SK-N-MC (cell line): Measurements from ENCODE around the gene ATL1.

ENCODE experiments used
- DNase-seq: peaks from one replicate; pipeline ENCODE4 v3.0.0-alpha.2; 2011; ENCODE audit warnings: low read depth, low spot score
- H3K27ac ChIP-seq: fragments of 200-600 bp; sonication (generic); 2 replicates; pipeline ENCODE4 v1.5.1; 2016; ENCODE audit warnings: mixed run types
- H3K36me3 ChIP-seq: fragments of 200-600 bp; sonication (generic); 2 replicates; pipeline ENCODE4 v1.6.1; 2017; ENCODE audit warnings: antibody characterized with exemption, low read length, mixed read lengths; ENCODE audit not compliant: insufficient read depth
- H3K4me3 ChIP-seq: fragments of 200-600 bp; sonication (generic); 2 replicates; pipeline ENCODE4 v1.5.1; 2016
- H3K9ac ChIP-seq: fragments of 200-600 bp; sonication (generic); 2 replicates; pipeline ENCODE4 v1.8.0; 2017; ENCODE audit warnings: mixed run types, mixed read lengths; ENCODE audit not compliant: insufficient read length
- H3K9me3 ChIP-seq: fragments of 200-600 bp; sonication (generic); 2 replicates; pipeline ENCODE4 v1.6.1; 2017; ENCODE audit warnings: low read depth, mild to moderate bottlenecking, antibody characterized with exemption, low read length, moderate library complexity, mixed read lengths
- EZH2 ChIP-seq: fragments of 200-600 bp; sonication (generic); IDR thresholded peaks from one replicate; pipeline ENCODE4 v1.6.1; 2017; ENCODE audit warnings: antibody characterized with exemption
- FOXP2 ChIP-seq: optimal IDR thresholded peaks from 2 replicates; pipeline ENCODE3; 2011; ENCODE audit warnings: mild to moderate bottlenecking, moderate library complexity; ENCODE audit not compliant: insufficient read depth; ENCODE audit errors: extremely low read length, control extremely low read depth
- POLR2AphosphoS5 ChIP-seq: IDR thresholded peaks from 2 replicates; pipeline ENCODE4 v1.6.1; 2012; ENCODE audit warnings: mild to moderate bottlenecking, low read depth, low read length, borderline replicate concordance

ATL1 gene

GRCh38 chr14:50676814-50677516 lies 117.0 kb downstream of the ATL1 start:
- Histone ChIP-seq H3K9me3 (no peaks in the 10 kb centered on the region), H3K4me3 (no peak overlapping the region), H3K36me3 (no peaks in the 10 kb centered on the region), H3K9ac (no peak overlapping the region), H3K27ac (no peak overlapping the region)
- DNase-seq = no peak
- no peak for TF ChIP-seq EZH2
- no peak for TF ChIP-seq FOXP2
- TF ChIP-seq POLR2AphosphoS5 = no peak

DNA sequence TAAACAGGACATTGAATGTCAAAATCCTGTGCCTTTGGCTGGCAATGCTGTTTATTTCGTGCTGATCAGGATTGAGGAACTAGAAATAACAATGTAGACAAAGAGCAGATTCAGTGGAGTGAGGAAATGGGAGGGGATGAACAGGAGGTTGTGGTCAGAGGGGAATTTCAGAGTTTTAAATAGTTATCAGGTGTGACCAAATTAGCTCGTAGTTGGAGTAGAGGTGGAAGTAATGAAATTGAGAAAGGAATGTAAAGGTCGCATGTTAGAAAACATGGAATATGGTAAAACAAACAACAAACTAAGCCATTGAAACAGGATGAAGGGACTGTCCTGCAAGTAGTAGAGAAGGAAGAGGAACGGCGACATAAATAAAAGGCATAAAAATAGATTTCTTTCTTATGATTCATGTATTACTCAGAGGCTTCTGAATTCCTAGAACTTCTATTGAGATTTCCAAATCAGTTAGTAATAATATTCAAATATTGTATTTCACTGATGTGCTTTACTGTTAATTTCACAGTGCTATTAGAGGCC lies 117.7 kb downstream of the ATL1 start:
- H3K9ac ChIP-seq = no peak overlapping the region
- H3K36me3 ChIP-seq = no peaks in the 10 kb centered on the region
- H3K4me3 ChIP-seq = no peak overlapping the region
- no peaks in the 10 kb centered on the region for H3K9me3 ChIP-seq
- no peak for DNase-seq
- TF ChIP-seq POLR2AphosphoS5 = no peak
- no peak for TF ChIP-seq EZH2
- no peak for TF ChIP-seq FOXP2
- no peak overlapping the region for H3K27ac ChIP-seq

DNA sequence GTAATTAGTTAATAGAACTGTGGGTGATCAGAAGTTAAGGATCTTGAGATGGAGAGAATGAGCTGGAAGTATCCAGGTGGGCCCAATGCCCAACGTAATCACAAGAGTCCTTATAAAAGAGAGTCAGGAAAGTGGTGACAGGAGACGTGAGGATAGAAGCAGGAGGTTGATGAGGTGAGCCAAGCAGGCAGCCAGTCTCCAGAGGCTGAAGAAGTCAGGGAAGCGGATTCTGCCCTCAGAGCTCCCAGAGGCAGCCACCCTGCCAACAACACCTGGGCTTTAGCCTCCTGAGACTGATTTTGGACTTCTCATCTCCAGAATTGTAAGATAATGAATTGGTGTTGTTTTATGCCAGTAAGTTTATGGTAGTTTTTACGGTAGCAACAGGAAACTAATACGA lies 118.2 kb downstream of the ATL1 start:
- TF ChIP-seq EZH2 = no peak
- TF ChIP-seq POLR2AphosphoS5 = no peak
- no peak for TF ChIP-seq FOXP2
- Histone ChIP-seq H3K9me3 (no peaks in the 10 kb centered on the region), H3K27ac (no peak overlapping the region), H3K36me3 (no peaks in the 10 kb centered on the region), H3K9ac (no peak overlapping the region), H3K4me3 (no peak overlapping the region)
- no peak for DNase-seq

DNA sequence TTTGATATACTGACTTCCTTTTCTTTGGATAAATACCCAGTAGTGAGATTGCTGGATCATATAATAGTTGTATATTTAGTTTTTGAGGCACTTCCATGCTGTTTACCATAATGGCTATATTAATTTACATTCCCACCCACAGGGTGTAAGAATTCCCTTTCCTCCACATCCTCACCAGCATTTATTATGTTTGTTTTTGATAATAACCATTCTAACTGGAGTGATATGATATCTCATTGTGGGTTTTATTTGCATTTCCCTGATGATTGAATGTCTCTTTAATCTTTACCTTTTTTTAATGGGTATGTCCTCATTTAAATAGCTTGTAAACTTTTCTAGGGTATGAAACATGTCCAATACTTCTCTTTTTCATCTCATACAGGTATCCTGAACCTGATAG lies 119.7 kb downstream of the ATL1 start:
- Histone ChIP-seq H3K9me3 (no peaks in the 10 kb centered on the region), H3K36me3 (no peaks in the 10 kb centered on the region), H3K4me3 (no peak overlapping the region), H3K9ac (no peak overlapping the region), H3K27ac (no peak overlapping the region)
- TF ChIP-seq POLR2AphosphoS5 (no peak), EZH2 (no peak), FOXP2 (no peak)
- DNase-seq = no peak
